NCI-H748 (cell line): ENCODE data around the gene FKTN.
"Not testable (repeated sequence)": the region's sequence is repeated elsewhere in the genome, so short reads cannot be mapped to it uniquely, and the experiment has no call there.

Source experiments
- DNase-seq: peaks from one replicate; lab custom pipeline; 2025; ENCODE audit not compliant: unreplicated experiment; lab: John Stamatoyannopoulos, UW

The FKTN gene

GRCh38 chr9:105557804-105558610 lies at the start of gene FKTN:
Gene FKTN (plus strand): TSS chr9:105558131. CDS start chr9:105575033, 16,902 bp downstream.
- peak; percentile 87 for DNase-seq

- DNase-seq, result no peak
Measured at GRCh38 chr9:105508530-105508929, 49.4 kb upstream of the FKTN start.

GRCh38 chr9:105510024-105510423 lies 47.9 kb upstream of the FKTN start:
- no peak for DNase-seq

- DNase-seq, result no peak
Measured at GRCh38 chr9:105511446-105511845, 46.5 kb upstream of the FKTN start.

GRCh38 chr9:105515811-105516413 lies 42.0 kb upstream of the FKTN start:
- no peak for DNase-seq

- DNase-seq, result peak; percentile 35
Measured at GRCh38 chr9:105519710-105520369, 38.1 kb upstream of the FKTN start.

GRCh38 chr9:105520992-105521391 lies 36.9 kb upstream of the FKTN start:
- not testable (repeated sequence) for DNase-seq

- DNase-seq, result not testable (repeated sequence)
Measured at GRCh38 chr9:105522618-105523385, 35.1 kb upstream of the FKTN start.

GRCh38 chr9:105531530-105531929 lies 26.4 kb upstream of the FKTN start:
- DNase-seq, result no peak

- DNase-seq, result no peak
Measured at GRCh38 chr9:105535920-105536668, 21.8 kb upstream of the FKTN start.

- no peak for DNase-seq
Measured at GRCh38 chr9:105539452-105539851, 18.5 kb upstream of the FKTN start.

GRCh38 chr9:105541838-105542237 lies 16.1 kb upstream of the FKTN start:
- DNase-seq, result no peak

GRCh38 chr9:105554042-105554441 lies 3.9 kb upstream of the FKTN start:
- DNase-seq, result no peak

GRCh38 chr9:105572455-105572854 lies 14.5 kb downstream of the FKTN start:
- DNase-seq, result no peak

- DNase-seq, result not testable (repeated sequence)
Measured at GRCh38 chr9:105579952-105580351, 22.0 kb downstream of the FKTN start.

- DNase-seq, result not testable (repeated sequence)
Measured at GRCh38 chr9:105581550-105581949, 23.6 kb downstream of the FKTN start.

- DNase-seq, result no peak
Measured at GRCh38 chr9:105593145-105593544, 35.2 kb downstream of the FKTN start.

- DNase-seq, result peak; percentile 70
Measured at GRCh38 chr9:105608721-105609598, 51.0 kb downstream of the FKTN start.

GRCh38 chr9:105621001-105621400 lies 63.1 kb downstream of the FKTN start:
- no peak for DNase-seq

GRCh38 chr9:105625088-105625487 lies 67.2 kb downstream of the FKTN start:
- no peak for DNase-seq
